Karpas-422 (cell line): ENCODE data around the gene DIP2C. TPM values are rescaled to one million over a fixed set of nuclear protein-coding genes. Genes with fewer than 3 reads are reported as not detected.

Source experiments
- DNase-seq: peaks from one replicate; pipeline ENCODE4 v3.0.0-alpha.2; 2015
- H2AFZ ChIP-seq: fragments of 200-600 bp; sonication (generic); 2 replicates; pipeline ENCODE4 v1.6.1; 2014; ENCODE audit warnings: antibody characterized with exemption, low read length, mixed read lengths
- H3K27ac ChIP-seq: fragments of 200-600 bp; sonication (generic); 2 replicates; pipeline ENCODE4 v1.5.1; 2014; ENCODE audit warnings: mild to moderate bottlenecking, low read length, moderate library complexity
- H3K27me3 ChIP-seq: fragments of 200-600 bp; sonication (generic); 2 replicates; pipeline ENCODE4 v1.6.1; 2014; ENCODE audit warnings: low read length, mixed read lengths
- H3K36me3 ChIP-seq: fragments of 200-600 bp; sonication (generic); 2 replicates; pipeline ENCODE4 v1.6.1; 2014; ENCODE audit warnings: low read length, mixed read lengths; ENCODE audit not compliant: insufficient read depth
- H3K4me1 ChIP-seq: fragments of 200-600 bp; sonication (generic); 2 replicates; pipeline ENCODE4 v1.6.1; 2014; ENCODE audit warnings: mild to moderate bottlenecking, low read length, mixed read lengths
- H3K4me2 ChIP-seq: fragments of 200-600 bp; sonication (generic); 2 replicates; pipeline ENCODE4 v1.6.1; 2014; ENCODE audit warnings: low read length, low read depth, mild to moderate bottlenecking; ENCODE audit not compliant: poor library complexity, severe bottlenecking
- H3K4me3 ChIP-seq: fragments of 200-600 bp; sonication (generic); 2 replicates; pipeline ENCODE4 v1.5.1; 2014; ENCODE audit warnings: mild to moderate bottlenecking, antibody characterized with exemption, low read length, mixed read lengths
- H3K79me2 ChIP-seq: fragments of 200-600 bp; sonication (generic); 2 replicates; pipeline ENCODE4 v1.6.1; 2014; ENCODE audit warnings: mild to moderate bottlenecking, low read length, mixed read lengths
- H3K9ac ChIP-seq: fragments of 200-600 bp; sonication (generic); 2 replicates; pipeline ENCODE4 v1.6.0; 2014; ENCODE audit warnings: low read length
- H3K9me2 ChIP-seq: fragments of 200-600 bp; sonication (generic), shearing (Covaris generic); replicated peaks from 2 replicates; pipeline ENCODE4 v1.6.0; 2014; ENCODE audit warnings: mild to moderate bottlenecking, low read length, moderate library complexity; ENCODE audit not compliant: insufficient read depth
- H3K9me3 ChIP-seq: fragments of 300-700, 200-600 bp; sonication (generic); 2 replicates; pipeline ENCODE4 v1.6.1; 2014; ENCODE audit warnings: low read length, mixed read lengths
- H4K20me1 ChIP-seq: fragments of 200-600 bp; sonication (generic); 2 replicates; pipeline ENCODE4 v1.6.1; 2014; ENCODE audit warnings: mild to moderate bottlenecking, antibody characterized with exemption, low read length, low read depth; ENCODE audit not compliant: insufficient read depth
- total RNA-seq: library from RNA; depleted of rRNA; stranded (reverse); fragments of >200 nt; shearing (Covaris generic); gene quantifications from 2 replicates; pipeline ENCODE4 v1.2.3, GENCODE V29; 2014; ENCODE audit warnings: low replicate concordance

DIP2C gene
- total RNA-seq, 1 experiment from 2014 or later, result 0.11 TPM

- Histone ChIP-seq H3K4me1 (no peaks in the 10 kb centered on the region), H3K79me2 (no peaks in the 10 kb centered on the region), H3K4me2 (no peak overlapping the region), H3K9ac (no peak overlapping the region), H3K9me2 (no peaks in the 10 kb centered on the region), H3K27ac (no peak overlapping the region), H3K27me3 (no peaks in the 10 kb centered on the region), H3K9me3 (no peaks in the 10 kb centered on the region), H2AFZ (no peak overlapping the region), H3K36me3 (no peaks in the 10 kb centered on the region), H4K20me1 (no peaks in the 10 kb centered on the region), H3K4me3 (no peak overlapping the region)
- DNase-seq, result no peak
Observed at GRCh38 chr10:367636-368035, 321.8 kb downstream of the DIP2C start.

DNA sequence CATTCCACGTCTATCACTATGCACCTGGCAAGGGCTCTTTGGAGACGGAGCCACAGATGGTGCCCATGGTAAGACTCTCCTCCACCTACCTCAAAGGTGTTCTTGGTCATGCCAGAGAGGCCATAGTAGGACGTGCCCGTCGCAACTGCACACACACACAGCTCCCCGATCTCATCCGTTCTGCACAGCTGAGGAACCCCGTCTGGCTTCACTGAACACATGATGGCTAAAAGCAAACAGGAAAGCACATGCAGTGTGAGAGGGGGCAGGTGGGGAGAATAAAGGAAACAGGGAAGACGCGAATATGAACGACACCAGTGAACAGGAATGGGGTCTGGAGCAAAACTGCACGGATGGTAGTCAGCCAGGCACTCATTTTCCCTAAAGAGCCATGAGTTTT lies 323.3 kb downstream of the DIP2C start:
- Histone ChIP-seq H4K20me1 (no peaks in the 10 kb centered on the region), H2AFZ (no peak overlapping the region), H3K4me1 (no peaks in the 10 kb centered on the region), H3K4me2 (no peak overlapping the region), H3K36me3 (no peaks in the 10 kb centered on the region), H3K27me3 (no peaks in the 10 kb centered on the region), H3K9ac (no peak overlapping the region), H3K4me3 (no peak overlapping the region), H3K9me3 (no peaks in the 10 kb centered on the region), H3K9me2 (no peaks in the 10 kb centered on the region), H3K27ac (no peak overlapping the region), H3K79me2 (no peaks in the 10 kb centered on the region)
- no peak for DNase-seq

DNA sequence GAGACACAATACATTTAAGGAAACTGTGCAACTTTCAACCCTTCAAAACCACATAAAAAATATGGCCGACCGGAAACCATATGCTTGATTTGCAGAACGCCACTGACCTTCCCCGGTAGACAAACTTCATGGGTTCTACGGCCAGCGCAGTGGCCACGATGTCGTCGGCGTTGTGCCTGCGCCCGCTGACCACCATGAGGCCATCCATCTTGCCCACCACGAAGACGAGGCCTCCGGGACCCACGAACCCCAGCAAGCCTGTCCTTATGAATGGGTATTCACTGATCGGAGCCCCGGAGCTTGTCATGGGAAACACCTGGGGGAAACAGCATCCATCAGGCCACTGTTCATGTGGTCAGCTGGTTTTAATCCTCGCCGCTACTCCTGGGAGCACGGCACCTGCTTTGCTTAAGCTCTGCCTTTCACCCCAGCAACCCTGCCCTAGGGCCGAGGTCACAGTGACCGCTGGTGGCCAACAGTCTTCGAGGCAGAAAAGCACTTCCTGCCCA lies 325.1 kb downstream of the DIP2C start:
- Histone ChIP-seq H3K4me3 (no peak overlapping the region), H3K4me2 (no peak overlapping the region), H3K79me2 (no peaks in the 10 kb centered on the region), H3K9me3 (no peaks in the 10 kb centered on the region), H3K36me3 (no peaks in the 10 kb centered on the region), H3K27me3 (no peaks in the 10 kb centered on the region), H3K9me2 (no peaks in the 10 kb centered on the region), H4K20me1 (0 out of 2 replicates have a peak, but pooled peaks cover 3% of the 10 kb centered on the region), H2AFZ (no peak overlapping the region), H3K9ac (no peak overlapping the region), H3K27ac (no peak overlapping the region), H3K4me1 (no peaks in the 10 kb centered on the region)
- DNase-seq, result no peak

DNA sequence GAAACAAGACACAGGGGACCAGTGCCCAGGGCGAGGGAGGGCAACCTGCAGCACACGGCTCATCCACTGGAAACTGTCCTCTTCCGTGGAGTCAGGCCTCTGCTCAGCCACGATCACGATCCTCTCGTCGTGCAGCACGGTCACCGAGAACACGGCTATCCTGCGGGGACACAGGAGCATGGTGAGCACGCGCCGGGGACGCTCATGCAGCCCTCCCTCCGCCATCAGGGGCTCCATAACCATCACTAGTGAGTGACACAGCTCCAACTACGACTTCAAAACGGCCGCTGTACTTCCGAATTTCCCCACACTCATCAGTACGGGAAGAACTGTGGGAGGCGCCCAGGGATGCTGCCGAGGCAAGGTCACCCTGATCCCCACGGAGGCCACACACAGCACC lies 326.3 kb downstream of the DIP2C start:
- no peaks in the 10 kb centered on the region for H3K9me3 ChIP-seq
- H3K27me3 ChIP-seq, result no peaks in the 10 kb centered on the region
- H3K4me1 ChIP-seq, result no peaks in the 10 kb centered on the region
- H3K4me3 ChIP-seq, result no peak overlapping the region
- H3K27ac ChIP-seq, result no peak overlapping the region
- H3K9me2 ChIP-seq, result no peaks in the 10 kb centered on the region
- H2AFZ ChIP-seq, result no peak overlapping the region
- H3K4me2 ChIP-seq, result no peak overlapping the region
- no peak overlapping the region for H3K9ac ChIP-seq
- no peaks in the 10 kb centered on the region for H3K79me2 ChIP-seq
- 0 out of 2 replicates have a peak, but pooled peaks cover 3% of the 10 kb centered on the region for H4K20me1 ChIP-seq
- no peaks in the 10 kb centered on the region for H3K36me3 ChIP-seq
- DNase-seq, result no peak

DNA sequence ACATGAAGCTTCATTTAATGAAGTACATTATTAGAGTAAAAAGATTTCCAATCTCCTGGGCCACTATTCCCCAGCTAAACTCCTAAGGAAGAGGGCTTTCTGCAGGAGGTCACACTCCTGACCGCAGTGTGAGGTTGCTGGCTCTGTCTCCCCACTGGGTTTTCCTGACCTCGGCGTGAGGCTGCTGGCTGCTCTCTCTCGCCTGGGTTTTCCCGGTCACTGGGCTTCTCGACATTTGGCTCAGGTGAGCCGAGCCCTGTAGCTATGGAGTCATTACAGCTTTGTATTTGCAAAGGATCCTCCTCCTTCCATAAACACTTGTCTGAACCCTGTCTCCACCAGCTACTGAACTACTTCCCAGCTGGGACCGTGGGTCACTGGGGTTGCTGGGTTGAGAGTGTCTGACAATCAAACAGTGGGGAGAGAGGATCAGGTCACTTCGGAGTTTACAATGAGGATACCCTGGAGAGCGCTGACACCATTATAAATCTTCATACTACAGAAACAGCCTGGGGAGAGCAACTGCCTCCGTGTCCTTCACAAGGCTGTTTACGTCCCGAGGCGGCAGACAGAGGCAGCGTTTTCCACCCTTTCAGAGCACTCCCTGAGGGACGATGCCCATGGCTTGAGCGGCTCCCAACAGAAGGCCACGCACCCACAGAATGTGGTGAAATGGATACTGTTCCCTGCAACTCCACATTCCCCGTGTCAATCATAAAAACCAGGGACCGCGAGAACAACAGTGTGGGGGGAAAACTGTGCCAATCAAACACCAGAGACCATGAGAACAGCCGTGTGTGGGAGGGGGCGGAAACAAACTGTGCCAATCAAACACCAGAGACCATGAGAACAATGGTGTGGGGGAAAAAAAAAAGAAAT lies 328.0 kb downstream of the DIP2C start:
- no peak overlapping the region for H2AFZ ChIP-seq
- H3K36me3 ChIP-seq, result no peaks in the 10 kb centered on the region
- H4K20me1 ChIP-seq, result 0 out of 2 replicates have a peak, but pooled peaks cover 3% of the 10 kb centered on the region
- H3K4me1 ChIP-seq, result no peaks in the 10 kb centered on the region
- no peak for DNase-seq
- no peak overlapping the region for H3K27ac ChIP-seq
- no peaks in the 10 kb centered on the region for H3K9me2 ChIP-seq
- H3K4me2 ChIP-seq, result no peak overlapping the region
- H3K9me3 ChIP-seq, result no peaks in the 10 kb centered on the region
- no peaks in the 10 kb centered on the region for H3K79me2 ChIP-seq
- H3K27me3 ChIP-seq, result no peaks in the 10 kb centered on the region
- no peak overlapping the region for H3K9ac ChIP-seq
- no peak overlapping the region for H3K4me3 ChIP-seq

- Histone ChIP-seq H3K9me2 (no peaks in the 10 kb centered on the region), H3K9me3 (no peaks in the 10 kb centered on the region), H3K4me1 (no peaks in the 10 kb centered on the region), H3K36me3 (no peaks in the 10 kb centered on the region), H3K27ac (no peak overlapping the region), H3K27me3 (no peaks in the 10 kb centered on the region), H3K4me3 (no peak overlapping the region), H3K4me2 (no peak overlapping the region), H2AFZ (no peak overlapping the region), H4K20me1 (0 out of 2 replicates have a peak, but pooled peaks cover 3% of the 10 kb centered on the region), H3K79me2 (no peaks in the 10 kb centered on the region), H3K9ac (no peak overlapping the region)
- no peak for DNase-seq
Observed at GRCh38 chr10:360653-361052, 328.8 kb downstream of the DIP2C start.

- H3K9me3 ChIP-seq, result no peaks in the 10 kb centered on the region
- H3K27ac ChIP-seq, result no peak overlapping the region
- H2AFZ ChIP-seq, result no peak overlapping the region
- no peaks in the 10 kb centered on the region for H3K4me1 ChIP-seq
- H3K79me2 ChIP-seq, result no peaks in the 10 kb centered on the region
- H3K4me3 ChIP-seq, result no peak overlapping the region
- no peaks in the 10 kb centered on the region for H3K36me3 ChIP-seq
- H4K20me1 ChIP-seq, result 0 out of 2 replicates have a peak, but pooled peaks cover 3% of the 10 kb centered on the region
- no peak for DNase-seq
- H3K9me2 ChIP-seq, result no peaks in the 10 kb centered on the region
- H3K9ac ChIP-seq, result no peak overlapping the region
- no peaks in the 10 kb centered on the region for H3K27me3 ChIP-seq
- no peak overlapping the region for H3K4me2 ChIP-seq
Observed at GRCh38 chr10:359762-360161, 329.7 kb downstream of the DIP2C start.

GRCh38 chr10:359093-359492 lies 330.4 kb downstream of the DIP2C start:
- DNase-seq, result no peak
- H4K20me1 ChIP-seq, result 0 out of 2 replicates have a peak, but pooled peaks cover 3% of the 10 kb centered on the region
- H3K36me3 ChIP-seq, result no peaks in the 10 kb centered on the region
- H3K9me2 ChIP-seq, result no peaks in the 10 kb centered on the region
- no peaks in the 10 kb centered on the region for H3K27me3 ChIP-seq
- H3K4me3 ChIP-seq, result no peak overlapping the region
- H3K9ac ChIP-seq, result no peak overlapping the region
- H3K79me2 ChIP-seq, result no peaks in the 10 kb centered on the region
- no peak overlapping the region for H3K27ac ChIP-seq
- no peak overlapping the region for H3K4me2 ChIP-seq
- H3K4me1 ChIP-seq, result no peaks in the 10 kb centered on the region
- H3K9me3 ChIP-seq, result no peaks in the 10 kb centered on the region
- H2AFZ ChIP-seq, result no peak overlapping the region
